ENCODE measurements around the gene TP53. TPM values are rescaled to one million over a fixed set of nuclear protein-coding genes. Genes with fewer than 3 reads are reported as not detected.

TP53 gene
- total RNA-seq, 1 experiment from 2014 or later: 129 TPM

DNA sequence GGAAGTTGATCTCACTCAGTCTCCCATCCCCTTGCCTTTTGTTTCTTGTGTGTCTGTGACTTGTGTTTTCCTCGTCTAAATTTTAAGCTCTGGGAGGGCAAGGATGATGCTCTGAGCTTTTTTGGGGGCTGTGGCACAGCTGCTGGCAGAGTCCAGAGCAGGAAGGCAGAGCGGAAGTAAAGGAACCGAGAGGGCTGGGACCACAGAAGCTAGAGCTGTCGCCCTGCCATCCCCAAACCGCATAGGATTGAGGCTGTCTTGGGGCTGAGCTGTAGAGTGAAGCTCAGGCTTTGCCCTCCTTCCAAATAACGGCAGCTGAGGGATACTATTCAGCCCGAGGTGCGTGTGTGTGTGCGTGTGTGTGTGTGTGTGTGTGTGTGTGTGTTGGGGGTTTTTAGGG lies 26.5 kb upstream of the TP53 start:
- no TSS peak for BruUV-seq (replicated peaks)
- POLR2A ChIA-PET: interaction anchor here (0.8 to 1.0 kb wide), 2 partner anchors 20 to 27 kb away, joined by 3 read pairs; partner anchors contain the start of gene TP53
- no peak for DNase-seq (ENCODE audit: low read depth, low spot score)
- intact Hi-C loops (cut with micrococcal nuclease; ENCODE audit: unreplicated experiment) (no loop called here), in situ Hi-C loops (cut with HindIII; ENCODE audit: low pct_unique_long_range_greater_than_20kb, low sequenced_read_pairs) (no loop called here)
- no peak for ATAC-seq
- peaks cover 5% of the 10 kb centered on the region for H3K4me1 ChIP-seq (ENCODE audit: control insufficient read depth, insufficient read depth, low read length)
- no peaks in the 10 kb centered on the region for H3K27me3 ChIP-seq (ENCODE audit: control insufficient read depth, insufficient read depth, low read length)
- H3K4me3 ChIP-seq (ENCODE audit: low read depth in 2 of 2, low read length in 2 of 2): no peak overlapping the region
- TF ChIP-seq, protein P1, sequence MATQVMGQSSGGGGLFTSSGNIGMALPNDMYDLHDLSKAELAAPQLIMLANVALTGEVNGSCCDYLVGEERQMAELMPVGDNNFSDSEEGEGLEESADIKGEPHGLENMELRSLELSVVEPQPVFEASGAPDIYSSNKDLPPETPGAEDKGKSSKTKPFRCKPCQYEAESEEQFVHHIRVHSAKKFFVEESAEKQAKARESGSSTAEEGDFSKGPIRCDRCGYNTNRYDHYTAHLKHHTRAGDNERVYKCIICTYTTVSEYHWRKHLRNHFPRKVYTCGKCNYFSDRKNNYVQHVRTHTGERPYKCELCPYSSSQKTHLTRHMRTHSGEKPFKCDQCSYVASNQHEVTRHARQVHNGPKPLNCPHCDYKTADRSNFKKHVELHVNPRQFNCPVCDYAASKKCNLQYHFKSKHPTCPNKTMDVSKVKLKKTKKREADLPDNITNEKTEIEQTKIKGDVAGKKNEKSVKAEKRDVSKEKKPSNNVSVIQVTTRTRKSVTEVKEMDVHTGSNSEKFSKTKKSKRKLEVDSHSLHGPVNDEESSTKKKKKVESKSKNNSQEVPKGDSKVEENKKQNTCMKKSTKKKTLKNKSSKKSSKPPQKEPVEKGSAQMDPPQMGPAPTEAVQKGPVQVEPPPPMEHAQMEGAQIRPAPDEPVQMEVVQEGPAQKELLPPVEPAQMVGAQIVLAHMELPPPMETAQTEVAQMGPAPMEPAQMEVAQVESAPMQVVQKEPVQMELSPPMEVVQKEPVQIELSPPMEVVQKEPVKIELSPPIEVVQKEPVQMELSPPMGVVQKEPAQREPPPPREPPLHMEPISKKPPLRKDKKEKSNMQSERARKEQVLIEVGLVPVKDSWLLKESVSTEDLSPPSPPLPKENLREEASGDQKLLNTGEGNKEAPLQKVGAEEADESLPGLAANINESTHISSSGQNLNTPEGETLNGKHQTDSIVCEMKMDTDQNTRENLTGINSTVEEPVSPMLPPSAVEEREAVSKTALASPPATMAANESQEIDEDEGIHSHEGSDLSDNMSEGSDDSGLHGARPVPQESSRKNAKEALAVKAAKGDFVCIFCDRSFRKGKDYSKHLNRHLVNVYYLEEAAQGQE (IDR thresholded peaks at IDR 0.05; ENCODE audit: insufficient read depth in 1 of 2, low read depth in 2 of 2, low read length in 1 of 2): no peak
- no peak for TF ChIP-seq POLR2AphosphoS5 (IDR thresholded peaks at IDR 0.05; ENCODE audit: low read depth, low read length)
- H3K27ac ChIP-seq (ENCODE audit: low read length): no peak overlapping the region
- H3K36me3 ChIP-seq (ENCODE audit: control insufficient read depth, insufficient read depth, low read length): no peaks in the 10 kb centered on the region
- CTCF ChIA-PET: interaction anchor here (0.6 kb wide), 2 partner anchors 40 to 306 kb away, joined by 5 to 10 read pairs; no protein-coding TSS in a partner anchor
- no peaks in the 10 kb centered on the region for H3K9me3 ChIP-seq (ENCODE audit: control insufficient read depth, insufficient read depth, low read depth, low read length)

DNA sequence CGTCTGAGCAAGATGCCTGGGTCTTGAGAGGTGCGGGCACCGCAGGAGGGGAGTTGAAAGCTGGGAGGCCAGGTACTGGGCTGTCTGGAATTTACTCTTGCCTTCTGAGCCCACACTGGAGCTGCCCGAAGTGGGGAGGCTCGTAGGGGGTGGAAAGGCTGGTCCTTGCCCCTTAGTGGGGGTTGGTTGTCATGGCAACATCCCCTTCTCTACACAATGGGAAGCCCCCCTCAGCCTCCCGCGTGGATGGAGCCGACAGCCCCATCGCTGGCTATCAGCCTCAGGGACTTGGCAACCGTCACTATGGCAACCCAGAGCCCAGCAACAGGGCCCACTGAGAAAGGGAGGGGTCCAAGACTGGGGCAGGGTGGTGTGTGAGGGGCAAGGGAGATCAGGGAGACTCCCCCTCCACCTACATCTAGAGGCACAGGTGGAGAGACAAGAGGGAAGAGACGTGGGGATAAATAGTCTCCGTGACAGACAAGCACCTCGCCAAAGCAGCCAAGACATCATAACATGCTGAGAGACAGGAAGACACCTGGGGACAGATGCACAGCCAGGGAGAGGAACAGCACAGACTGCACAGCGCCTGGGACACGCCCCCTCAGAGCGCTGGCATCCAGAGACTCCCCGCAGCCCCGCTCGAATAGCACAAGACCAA lies 25.0 kb upstream of the TP53 start:
- ChIA-PET CTCF (interaction anchor here (1.0 kb wide), 1 partner anchor 80 kb away, joined by 4 read pairs; no protein-coding TSS in a partner anchor), POLR2A (no interaction called here)
- no peaks in the 10 kb centered on the region for H3K9me3 ChIP-seq (ENCODE audit: control insufficient read depth, insufficient read depth, low read depth, low read length)
- no peak overlapping the region for H3K4me3 ChIP-seq (ENCODE audit: low read depth in 2 of 2, low read length in 2 of 2)
- DNase-seq (ENCODE audit: low read depth, low spot score) (no peak), ATAC-seq (no peak)
- no TSS peak for BruUV-seq (replicated peaks)
- no peaks in the 10 kb centered on the region for H3K27me3 ChIP-seq (ENCODE audit: control insufficient read depth, insufficient read depth, low read length)
- in situ Hi-C loops (cut with HindIII; ENCODE audit: low pct_unique_long_range_greater_than_20kb, low sequenced_read_pairs): no loop called here
- no peak overlapping the region for H3K27ac ChIP-seq (ENCODE audit: low read length)
- intact Hi-C loops (cut with micrococcal nuclease; ENCODE audit: unreplicated experiment): no loop called here
- H3K4me1 ChIP-seq (ENCODE audit: control insufficient read depth, insufficient read depth, low read length): peaks cover 5% of the 10 kb centered on the region
- no peaks in the 10 kb centered on the region for H3K36me3 ChIP-seq (ENCODE audit: control insufficient read depth, insufficient read depth, low read length)
- TF ChIP-seq SIN3A (IDR thresholded peaks at IDR 0.05; ENCODE audit: borderline replicate concordance, insufficient read depth, low read depth, low read length) (no peak), POLR2AphosphoS5 (IDR thresholded peaks at IDR 0.05; ENCODE audit: low read depth, low read length) (no peak), TCF7L2 (IDR thresholded peaks at IDR 0.05; ENCODE audit: low read depth, low read length) (no peak)
- TF ChIP-seq, protein P1 (IDR thresholded peaks at IDR 0.05; ENCODE audit: insufficient read depth in 1 of 2, low read depth in 2 of 2, low read length in 1 of 2): no peak
- TF ChIP-seq, protein P2, sequence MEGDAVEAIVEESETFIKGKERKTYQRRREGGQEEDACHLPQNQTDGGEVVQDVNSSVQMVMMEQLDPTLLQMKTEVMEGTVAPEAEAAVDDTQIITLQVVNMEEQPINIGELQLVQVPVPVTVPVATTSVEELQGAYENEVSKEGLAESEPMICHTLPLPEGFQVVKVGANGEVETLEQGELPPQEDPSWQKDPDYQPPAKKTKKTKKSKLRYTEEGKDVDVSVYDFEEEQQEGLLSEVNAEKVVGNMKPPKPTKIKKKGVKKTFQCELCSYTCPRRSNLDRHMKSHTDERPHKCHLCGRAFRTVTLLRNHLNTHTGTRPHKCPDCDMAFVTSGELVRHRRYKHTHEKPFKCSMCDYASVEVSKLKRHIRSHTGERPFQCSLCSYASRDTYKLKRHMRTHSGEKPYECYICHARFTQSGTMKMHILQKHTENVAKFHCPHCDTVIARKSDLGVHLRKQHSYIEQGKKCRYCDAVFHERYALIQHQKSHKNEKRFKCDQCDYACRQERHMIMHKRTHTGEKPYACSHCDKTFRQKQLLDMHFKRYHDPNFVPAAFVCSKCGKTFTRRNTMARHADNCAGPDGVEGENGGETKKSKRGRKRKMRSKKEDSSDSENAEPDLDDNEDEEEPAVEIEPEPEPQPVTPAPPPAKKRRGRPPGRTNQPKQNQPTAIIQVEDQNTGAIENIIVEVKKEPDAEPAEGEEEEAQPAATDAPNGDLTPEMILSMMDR (IDR thresholded peaks at IDR 0.05): no peak
